Osteocyte (in vitro differentiated cells): Measurements from ENCODE around the gene SMCR8. TPM values are rescaled to one million over a fixed set of nuclear protein-coding genes. Genes with fewer than 3 reads are reported as not detected.

Source experiments
- DNase-seq: peaks from one replicate; pipeline ENCODE4 v3.0.0; 2021; ENCODE audit warnings: mixed read lengths; ENCODE audit not compliant: unreplicated experiment; ENCODE audit errors: extremely low spot score
- H3K27ac Mint-ChIP-seq: one replicate; pipeline ENCODE4 v1.8.0; 2021; ENCODE audit warnings: mild to moderate bottlenecking, mixed read lengths; ENCODE audit not compliant: unreplicated experiment
- H3K27me3 Mint-ChIP-seq: one replicate; pipeline ENCODE4 v1.8.0; 2021; ENCODE audit warnings: mixed read lengths; ENCODE audit not compliant: unreplicated experiment
- H3K36me3 Mint-ChIP-seq: one replicate; pipeline ENCODE4 v1.8.0; 2021; ENCODE audit warnings: mixed read lengths; ENCODE audit not compliant: unreplicated experiment
- H3K4me1 Mint-ChIP-seq: one replicate; pipeline ENCODE4 v1.8.0; 2021; ENCODE audit warnings: mixed read lengths; ENCODE audit not compliant: unreplicated experiment
- H3K4me3 Mint-ChIP-seq: one replicate; pipeline ENCODE4 v1.8.0; 2021; ENCODE audit warnings: mild to moderate bottlenecking, moderate library complexity, mixed read lengths; ENCODE audit not compliant: unreplicated experiment
- H3K9me3 Mint-ChIP-seq: one replicate; pipeline ENCODE4 v1.8.0; 2021; ENCODE audit warnings: mixed read lengths; ENCODE audit not compliant: unreplicated experiment
- total RNA-seq: library from RNA; stranded (reverse); gene quantifications from 2 replicates; pipeline ENCODE4 v1.2.1, GENCODE V29; 2021
- TF ChIP-seq, protein P1 (sequence below): fragments of 200-600 bp; sonication (generic); IDR thresholded peaks from 2 replicates; pipeline ENCODE4 v1.5.0; 2021; ENCODE audit warnings: antibody characterized with exemption, mild to moderate bottlenecking, moderate library complexity

Gene SMCR8
- total RNA-seq, 1 donor from 2014 or later: 19.8 TPM

DNA sequence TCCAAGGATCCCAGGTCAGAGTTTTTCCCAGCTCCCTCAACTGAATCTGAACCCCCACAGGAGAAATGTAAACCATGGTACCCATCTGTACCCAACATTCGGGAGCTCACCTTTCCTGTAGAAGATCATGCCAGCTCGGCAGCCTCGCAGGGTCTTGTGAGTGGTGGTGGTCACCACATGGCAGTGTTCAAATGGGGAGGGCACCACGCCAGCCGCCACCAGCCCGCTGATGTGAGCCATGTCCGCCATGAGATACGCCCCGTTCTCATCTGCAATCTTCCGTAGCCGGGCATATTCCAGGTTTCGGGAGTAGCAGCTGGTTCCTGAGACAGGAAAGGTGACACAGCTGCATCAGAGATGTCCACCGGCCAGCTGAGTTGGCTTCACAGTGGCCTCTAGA, 24.8 kb downstream of the SMCR8 start:
- Mint-ChIP-seq H3K9me3 (no peaks in the 10 kb centered on the region), H3K4me3 (no peak overlapping the region)

DNA sequence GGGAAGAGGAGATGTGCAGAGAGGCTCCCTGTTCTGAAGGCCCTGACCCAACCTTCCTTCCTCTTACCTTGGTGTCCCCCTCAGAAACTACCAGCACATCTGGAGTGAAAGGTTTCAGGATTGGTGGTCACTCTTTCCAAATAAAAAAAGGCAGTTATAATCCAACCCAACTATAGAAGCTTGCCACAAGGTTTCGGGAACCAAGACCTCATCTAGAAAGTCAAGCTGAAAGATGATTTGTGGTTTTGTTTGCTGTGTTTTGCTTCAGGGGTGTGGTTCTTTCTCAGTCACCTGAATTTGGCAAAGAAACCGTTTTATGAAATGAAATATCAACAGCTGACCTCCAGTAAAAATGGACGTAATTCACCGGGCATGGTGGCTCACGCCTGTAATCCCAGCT, 28.9 kb downstream of the SMCR8 start:
- TF ChIP-seq, protein P1, sequence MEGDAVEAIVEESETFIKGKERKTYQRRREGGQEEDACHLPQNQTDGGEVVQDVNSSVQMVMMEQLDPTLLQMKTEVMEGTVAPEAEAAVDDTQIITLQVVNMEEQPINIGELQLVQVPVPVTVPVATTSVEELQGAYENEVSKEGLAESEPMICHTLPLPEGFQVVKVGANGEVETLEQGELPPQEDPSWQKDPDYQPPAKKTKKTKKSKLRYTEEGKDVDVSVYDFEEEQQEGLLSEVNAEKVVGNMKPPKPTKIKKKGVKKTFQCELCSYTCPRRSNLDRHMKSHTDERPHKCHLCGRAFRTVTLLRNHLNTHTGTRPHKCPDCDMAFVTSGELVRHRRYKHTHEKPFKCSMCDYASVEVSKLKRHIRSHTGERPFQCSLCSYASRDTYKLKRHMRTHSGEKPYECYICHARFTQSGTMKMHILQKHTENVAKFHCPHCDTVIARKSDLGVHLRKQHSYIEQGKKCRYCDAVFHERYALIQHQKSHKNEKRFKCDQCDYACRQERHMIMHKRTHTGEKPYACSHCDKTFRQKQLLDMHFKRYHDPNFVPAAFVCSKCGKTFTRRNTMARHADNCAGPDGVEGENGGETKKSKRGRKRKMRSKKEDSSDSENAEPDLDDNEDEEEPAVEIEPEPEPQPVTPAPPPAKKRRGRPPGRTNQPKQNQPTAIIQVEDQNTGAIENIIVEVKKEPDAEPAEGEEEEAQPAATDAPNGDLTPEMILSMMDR: no peak
- no peak overlapping the region for H3K27ac Mint-ChIP-seq
- H3K4me1 Mint-ChIP-seq: no peaks in the 10 kb centered on the region
- no peak for DNase-seq
- no peak overlapping the region for H3K4me3 Mint-ChIP-seq
- H3K9me3 Mint-ChIP-seq: no peaks in the 10 kb centered on the region
- no peaks in the 10 kb centered on the region for H3K27me3 Mint-ChIP-seq
- H3K36me3 Mint-ChIP-seq: no peaks in the 10 kb centered on the region

More for the DNA sequence above, 24.8 kb downstream of the SMCR8 start:
- TF ChIP-seq, protein P1: no peak
- Mint-ChIP-seq H3K27ac (no peak overlapping the region), H3K4me1 (no peaks in the 10 kb centered on the region), H3K36me3 (peaks cover 1% of the 10 kb centered on the region), H3K27me3 (no peaks in the 10 kb centered on the region)
- no peak for DNase-seq

DNA sequence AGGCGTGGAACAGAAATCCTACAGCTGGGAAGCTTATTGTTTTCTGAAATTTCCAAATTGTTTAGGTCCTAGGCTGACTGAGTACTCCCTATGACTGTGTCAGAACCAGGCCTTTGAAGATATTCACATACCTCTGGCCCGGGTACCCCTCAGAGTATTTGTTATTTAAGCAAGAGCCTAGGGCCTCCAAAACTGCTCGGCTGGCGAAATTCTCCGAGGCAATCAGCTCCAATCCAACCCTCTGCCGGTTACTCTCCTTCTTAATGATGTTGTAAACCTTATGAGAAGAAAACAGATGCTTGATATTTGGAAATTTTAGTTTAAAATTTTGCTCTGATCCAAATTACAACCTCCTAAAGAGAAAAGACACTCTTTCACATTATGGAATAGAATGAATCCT, 38.4 kb downstream of the SMCR8 start:
- Mint-ChIP-seq H3K27ac (no peak overlapping the region), H3K4me3 (no peak overlapping the region), H3K4me1 (no peaks in the 10 kb centered on the region), H3K36me3 (no peaks in the 10 kb centered on the region), H3K9me3 (no peaks in the 10 kb centered on the region), H3K27me3 (no peaks in the 10 kb centered on the region)
- TF ChIP-seq, protein P1: no peak
- DNase-seq: no peak

DNA sequence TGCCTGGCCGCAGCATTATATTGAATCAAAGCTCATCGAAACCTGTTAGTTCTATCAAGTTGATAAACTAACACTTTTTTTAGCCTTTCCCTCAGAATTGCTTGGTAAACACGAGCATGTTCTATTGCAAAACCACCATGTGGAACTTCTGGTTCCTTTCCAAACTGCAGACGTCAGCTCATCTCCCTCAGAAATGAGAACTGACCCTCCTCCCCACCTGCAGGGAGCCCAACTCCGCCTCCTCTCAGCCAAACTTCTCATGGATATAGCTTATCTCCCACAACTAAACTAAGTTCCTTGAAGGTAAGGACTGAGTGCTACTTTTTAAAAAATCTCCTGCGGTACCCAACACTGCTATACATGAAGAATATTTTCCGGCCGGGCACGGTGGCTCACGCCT, 41.5 kb downstream of the SMCR8 start:
- Mint-ChIP-seq H3K36me3 (no peaks in the 10 kb centered on the region), H3K27ac (no peak overlapping the region), H3K27me3 (no peaks in the 10 kb centered on the region), H3K4me1 (no peaks in the 10 kb centered on the region), H3K4me3 (no peak overlapping the region), H3K9me3 (no peaks in the 10 kb centered on the region)
- TF ChIP-seq, protein P1: no peak
- DNase-seq: no peak

DNA sequence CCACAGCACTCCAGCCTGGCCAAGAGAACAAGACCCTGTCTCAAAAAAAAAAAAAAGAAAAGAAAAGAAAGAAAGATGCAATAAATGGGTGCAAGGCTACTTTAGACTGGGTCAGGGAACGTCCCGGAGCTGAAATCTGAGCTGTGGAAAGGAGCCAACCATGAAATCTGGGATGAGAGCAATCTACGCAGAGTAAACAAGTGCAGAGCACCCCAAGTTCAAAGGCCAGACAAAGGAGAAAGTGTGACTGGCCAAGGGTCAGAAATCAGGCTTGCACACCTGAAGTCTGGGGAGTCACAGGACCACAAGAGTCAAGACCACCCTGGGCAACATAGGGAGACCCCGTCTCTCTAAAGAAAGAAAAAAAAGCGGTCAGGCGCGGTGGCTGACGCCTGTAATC, 45.4 kb downstream of the SMCR8 start:
- Mint-ChIP-seq H3K4me3 (no peak overlapping the region), H3K27ac (no peak overlapping the region), H3K36me3 (no peaks in the 10 kb centered on the region), H3K4me1 (peaks cover 8% of the 10 kb centered on the region), H3K9me3 (no peaks in the 10 kb centered on the region), H3K27me3 (no peaks in the 10 kb centered on the region)
- DNase-seq: no peak
- TF ChIP-seq, protein P1: no peak
